IPS DF 19.7 (cell line): ENCODE data around the gene DTNBP1.

Experiments
- DNase-seq: peaks from one replicate; pipeline ENCODE4 v3.0.0-alpha.2; 2013; ENCODE audit warnings: low read depth, low spot score

Gene DTNBP1

DNA sequence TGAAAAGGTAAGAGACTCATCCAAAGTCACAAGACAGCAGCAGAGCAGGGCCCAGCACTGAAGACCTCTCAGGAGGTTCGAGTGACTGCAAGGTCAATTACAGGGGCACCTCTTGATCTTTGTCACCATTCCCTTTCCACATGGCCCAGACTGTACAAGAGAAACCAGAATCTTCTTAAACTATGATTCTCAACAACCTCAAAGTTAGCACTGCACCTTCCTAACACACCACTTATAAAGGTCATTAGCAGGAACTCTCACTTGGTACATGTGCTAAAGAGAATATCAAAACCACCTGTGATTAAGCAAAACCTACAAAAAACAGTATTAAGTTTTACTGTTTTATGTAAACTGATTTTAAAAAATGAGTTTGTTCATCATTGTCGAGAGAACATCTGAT is 70.2 kb downstream of the DTNBP1 start:
- no peak for DNase-seq

DNA sequence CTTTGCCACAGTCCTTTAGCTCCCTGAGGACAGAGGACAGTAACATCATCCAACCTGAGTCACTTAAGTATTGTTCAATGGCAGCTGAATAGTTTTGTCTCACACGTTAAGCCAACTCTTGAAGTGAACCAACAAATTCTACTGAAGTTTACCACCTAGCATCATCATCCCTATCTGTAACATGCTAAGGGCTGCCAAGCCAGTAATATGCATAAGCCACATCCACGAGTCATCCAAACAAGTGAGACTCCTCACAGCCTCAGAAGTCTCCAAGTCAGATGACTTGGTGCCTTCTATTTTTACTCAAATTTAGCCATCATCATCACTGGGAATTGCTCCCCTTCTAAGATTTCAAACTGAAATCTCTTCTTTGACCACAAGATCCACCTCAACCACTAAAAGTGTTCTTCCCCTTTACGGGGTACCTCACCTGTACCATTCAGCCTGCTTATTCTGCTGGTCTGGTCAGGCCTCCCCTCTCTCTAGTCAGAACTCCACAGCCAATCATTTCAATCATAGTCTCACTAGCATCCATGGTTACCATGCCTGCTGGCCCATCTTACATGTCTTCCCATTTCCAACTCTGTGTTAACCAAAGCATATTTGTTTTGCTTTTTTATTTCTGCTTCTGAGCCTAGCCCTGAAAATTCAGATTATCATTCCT is 73.7 kb downstream of the DTNBP1 start:
- no peak for DNase-seq

DNA sequence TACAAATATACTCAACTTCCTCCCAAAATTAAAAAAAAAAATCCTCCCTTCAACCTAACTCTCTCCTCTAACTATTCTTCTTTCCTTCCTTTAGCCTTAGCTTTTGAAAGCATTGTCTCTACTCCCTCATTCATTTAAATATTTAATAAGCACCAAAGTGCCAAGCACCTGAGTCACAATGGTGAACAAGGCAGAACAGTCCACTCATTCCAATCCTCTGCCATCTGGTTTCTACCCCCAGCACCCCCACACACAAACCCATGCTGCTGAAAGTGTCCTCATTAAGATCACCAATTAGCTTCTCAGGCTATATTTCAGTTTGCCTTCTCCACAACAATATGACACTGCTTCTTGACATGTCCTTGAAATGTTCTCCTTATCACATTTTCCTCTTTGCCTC is 76.3 kb downstream of the DTNBP1 start:
- DNase-seq, result no peak

DNA sequence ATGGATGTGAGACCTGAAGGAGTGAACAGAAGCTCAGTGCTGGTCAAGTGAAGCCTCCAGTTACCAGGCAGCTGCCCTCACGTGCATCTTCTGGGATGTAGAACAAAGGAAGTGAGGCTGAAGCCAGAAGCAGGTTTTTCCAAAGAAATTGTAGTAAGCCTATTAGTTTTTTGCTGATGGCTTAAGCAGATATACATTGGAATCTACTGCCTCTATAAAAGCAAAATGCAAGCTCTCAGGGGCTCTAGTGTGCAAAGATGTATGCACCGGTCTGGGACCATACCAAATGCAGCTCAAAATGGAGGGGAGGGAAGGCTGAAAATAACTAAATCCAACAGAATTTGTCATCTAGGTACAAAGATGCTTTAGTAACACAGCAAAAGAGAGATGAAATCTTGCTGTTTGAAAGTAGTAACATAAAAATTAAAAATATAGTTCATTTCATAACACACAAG is 77.0 kb downstream of the DTNBP1 start:
- DNase-seq, result no peak

DNA sequence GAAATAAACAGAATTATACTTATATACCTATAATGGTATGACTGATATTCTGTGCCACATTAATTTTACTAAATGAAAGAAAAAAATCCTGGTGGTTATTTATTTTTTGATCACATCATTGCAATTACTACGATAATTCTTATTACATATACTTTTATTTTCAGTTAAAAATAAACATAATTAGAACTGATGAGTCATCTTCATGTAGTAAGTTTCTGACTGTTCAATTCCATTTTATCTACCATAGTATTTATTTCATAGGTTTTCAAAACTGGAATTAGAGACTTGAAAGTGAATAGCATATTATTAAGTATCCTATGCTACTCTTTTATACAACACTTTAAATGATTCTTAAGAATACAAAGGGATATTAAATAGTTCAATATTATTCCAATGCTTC is 80.3 kb downstream of the DTNBP1 start:
- DNase-seq, result no peak

DNA sequence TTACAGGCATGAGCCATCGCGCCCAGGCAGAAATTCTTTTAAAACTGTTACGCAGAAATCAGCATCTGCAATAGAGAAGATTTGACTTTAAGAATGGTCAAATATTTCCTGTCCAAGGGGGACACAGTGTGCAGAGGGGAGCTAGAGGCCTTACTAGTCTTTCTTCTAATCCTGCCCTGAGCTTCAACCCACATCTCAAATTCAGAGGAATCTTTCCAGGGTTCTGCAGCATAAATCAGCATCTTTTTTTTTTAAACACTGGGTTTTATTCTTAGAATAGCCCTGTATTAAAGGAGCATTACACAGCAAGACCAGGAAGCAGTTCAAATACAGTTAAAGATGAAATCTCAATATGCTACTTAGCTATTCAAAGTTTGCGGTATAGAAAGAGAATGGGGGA is 81.1 kb downstream of the DTNBP1 start:
- no peak for DNase-seq

DNA sequence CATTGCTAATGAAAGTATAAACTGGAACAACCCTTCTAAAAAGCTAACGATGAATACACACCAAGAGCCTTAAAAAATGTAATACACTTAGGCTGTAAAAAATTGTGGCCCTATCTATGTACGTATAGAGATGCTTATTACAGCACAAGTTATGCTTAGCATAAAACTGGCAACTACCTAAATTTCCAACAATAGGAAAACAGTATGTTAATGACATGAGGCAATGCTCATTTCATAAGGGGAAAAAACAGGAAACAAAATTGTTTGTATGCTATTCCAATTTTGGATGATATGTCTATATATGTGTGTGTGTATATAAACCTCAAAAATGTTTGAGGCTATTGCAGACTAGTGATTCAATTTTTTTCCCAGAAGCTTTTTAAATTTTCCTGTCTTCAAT is 82.5 kb downstream of the DTNBP1 start:
- no peak for DNase-seq

DNA sequence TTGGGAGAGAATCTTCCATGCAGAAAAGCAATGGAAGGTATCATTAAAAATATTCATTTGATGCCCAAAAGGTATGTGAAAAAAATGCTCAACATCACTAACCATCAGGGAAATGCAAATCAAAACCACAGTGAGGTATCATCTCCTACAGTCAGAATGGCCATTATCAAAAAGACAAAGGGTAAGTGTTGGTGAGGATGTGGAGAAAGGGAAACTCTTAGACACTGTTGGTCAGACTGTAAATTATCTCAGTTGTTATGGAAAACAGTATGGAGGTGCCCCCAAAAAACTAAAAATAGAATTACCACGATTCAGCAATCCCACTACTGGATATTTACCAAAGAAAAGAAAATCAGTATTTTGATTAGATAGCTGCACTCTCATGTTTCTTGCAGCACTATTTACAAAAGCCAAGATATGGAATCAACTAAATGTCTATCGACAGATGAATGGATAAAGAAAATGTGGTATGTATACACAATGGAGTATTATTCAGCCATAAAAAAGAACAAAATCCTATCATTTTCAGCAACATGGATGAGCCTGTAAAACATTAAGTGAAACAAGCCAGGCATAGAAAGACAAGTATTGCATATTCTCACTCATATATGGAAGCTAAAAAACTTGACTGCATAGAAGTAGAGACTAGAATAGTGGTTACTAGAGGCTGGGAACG is 84.0 kb downstream of the DTNBP1 start:
- DNase-seq, result no peak

DNA sequence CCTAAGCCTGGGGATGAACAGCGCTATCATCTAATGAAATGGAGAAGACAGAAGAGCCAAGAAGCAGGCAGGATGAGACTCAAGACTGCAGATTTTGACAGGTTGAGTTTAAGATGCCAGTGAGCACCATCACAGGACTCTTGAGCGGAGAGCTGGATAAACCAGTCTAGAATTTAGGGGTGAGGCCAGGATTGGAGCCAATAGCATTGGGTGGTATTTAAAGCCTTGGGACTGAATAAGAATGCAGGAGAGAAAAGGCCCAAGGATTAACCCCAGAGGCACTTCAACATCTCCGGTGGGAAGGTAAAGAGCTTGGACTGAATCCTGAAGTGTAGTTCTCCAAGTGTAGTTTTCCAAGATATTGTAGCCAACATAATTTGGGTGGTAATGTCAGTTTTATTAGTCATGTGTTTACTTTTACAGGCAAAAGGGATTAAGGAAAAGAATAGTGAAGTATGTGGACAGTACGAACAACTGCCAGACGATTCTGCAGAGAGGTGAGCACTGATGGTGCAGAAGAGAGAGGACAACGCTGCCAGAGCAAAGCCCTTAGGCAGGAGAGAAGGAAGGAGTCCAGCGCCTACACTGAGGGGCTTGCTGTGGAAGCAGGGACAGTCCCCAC is 85.2 kb downstream of the DTNBP1 start:
- no peak for DNase-seq

DNA sequence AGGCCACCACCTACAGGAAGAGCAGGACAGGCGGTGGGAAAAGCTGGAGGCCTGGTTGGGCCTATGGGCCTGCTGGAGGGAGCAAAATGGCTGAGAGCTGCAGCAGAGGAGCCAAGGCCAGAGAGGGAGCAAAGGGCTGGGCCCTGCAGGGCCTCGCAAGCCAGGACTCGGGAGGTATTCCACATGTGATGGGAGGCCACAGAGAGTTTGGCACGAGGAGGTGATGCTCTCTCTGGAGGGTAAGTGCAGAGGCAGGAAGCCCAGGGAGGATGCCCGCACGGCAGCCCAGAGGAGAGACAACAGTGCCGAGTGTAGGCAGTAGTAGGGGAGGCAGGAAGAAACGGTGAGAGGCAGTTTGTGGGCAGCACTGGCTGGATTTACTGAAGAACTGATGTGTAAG is 85.7 kb downstream of the DTNBP1 start:
- no peak for DNase-seq

DNA sequence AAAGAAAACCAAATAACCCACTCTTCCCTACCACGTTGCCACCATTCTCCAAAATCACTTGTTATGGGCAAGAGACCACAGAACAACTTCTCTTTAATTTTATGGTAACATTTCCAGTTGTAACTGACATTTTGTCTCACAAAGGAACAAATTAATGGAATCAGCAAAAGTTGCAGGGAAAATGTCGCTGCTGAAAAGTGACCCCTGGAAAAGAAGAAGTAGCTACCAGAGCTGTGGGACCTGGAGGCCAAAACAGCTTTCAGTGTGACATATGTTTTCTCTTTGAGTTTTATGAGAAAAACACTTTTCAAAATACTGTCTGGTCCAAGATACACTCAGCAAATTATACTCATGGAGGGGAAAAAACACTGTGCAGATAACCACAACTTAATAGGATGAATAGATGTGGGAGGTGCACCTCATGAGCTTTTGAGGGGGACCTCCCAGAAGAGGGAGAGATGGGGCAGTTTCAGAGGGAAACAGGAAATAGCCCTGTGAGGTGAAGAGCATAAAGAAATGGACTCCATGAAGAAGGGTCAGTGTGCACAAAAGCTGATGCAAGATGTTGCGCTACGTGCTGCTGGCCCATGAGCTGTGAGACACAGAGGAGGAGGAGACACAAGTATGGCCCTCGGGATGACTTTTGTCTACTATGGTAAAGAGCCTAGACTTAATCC is 87.3 kb downstream of the DTNBP1 start:
- no peak for DNase-seq

DNA sequence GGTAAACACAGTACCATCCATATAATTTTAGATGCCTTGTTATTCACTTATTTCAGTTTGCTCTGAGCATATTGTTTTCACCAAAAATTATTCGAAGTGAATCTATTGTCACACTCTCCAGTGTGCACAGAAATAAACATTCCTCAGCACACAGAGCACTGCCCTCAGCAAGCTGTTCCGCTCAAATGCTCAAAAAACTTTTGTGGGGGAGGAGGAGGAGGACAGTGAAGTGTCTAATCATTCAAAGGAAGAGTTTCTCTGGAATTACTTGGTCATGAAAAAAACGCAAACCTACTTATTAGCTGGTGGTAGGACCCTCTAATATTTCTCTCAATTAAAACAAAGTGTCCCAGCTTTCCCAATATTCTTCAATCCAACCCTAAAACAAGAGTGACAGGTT is 88.3 kb downstream of the DTNBP1 start:
- no peak for DNase-seq

DNA sequence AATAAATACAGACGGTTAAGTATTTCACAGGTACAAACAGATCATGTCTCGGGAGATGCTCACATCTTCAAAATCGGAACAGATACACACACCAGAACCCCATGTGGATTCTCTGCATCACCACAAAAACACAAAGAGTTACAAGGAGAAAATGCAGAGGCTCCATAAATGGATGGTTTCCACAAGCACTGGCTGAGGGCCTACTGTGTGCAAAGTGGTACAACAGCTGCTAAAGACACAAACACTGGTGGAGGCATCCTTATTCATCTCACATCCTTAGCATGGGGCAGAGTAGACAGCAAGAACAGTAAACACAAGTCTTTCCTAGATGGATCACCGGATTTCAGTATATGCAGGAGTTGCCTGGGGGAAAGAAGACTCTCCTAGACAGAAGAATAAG is 88.8 kb downstream of the DTNBP1 start:
- DNase-seq, result no peak

DNA sequence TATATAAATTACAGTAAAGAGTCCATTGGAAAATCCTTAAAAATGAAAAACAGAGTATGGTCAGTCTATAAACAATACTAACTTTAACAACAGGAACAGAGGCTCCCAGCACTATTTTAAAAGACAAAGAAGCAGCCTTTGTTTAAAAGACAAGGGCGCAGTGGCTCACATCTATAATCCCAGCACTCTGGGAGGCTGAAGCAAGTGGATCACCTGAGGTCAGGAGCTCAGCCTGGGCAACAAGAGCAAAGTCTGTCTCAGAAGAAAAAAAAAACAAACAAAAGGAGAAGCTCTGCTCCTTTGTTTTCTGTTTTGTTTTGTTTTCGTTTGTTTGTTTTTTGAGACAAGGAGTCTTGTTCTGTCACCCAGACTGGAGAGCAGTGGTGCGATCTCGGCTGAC is 89.4 kb downstream of the DTNBP1 start:
- no peak for DNase-seq

DNA sequence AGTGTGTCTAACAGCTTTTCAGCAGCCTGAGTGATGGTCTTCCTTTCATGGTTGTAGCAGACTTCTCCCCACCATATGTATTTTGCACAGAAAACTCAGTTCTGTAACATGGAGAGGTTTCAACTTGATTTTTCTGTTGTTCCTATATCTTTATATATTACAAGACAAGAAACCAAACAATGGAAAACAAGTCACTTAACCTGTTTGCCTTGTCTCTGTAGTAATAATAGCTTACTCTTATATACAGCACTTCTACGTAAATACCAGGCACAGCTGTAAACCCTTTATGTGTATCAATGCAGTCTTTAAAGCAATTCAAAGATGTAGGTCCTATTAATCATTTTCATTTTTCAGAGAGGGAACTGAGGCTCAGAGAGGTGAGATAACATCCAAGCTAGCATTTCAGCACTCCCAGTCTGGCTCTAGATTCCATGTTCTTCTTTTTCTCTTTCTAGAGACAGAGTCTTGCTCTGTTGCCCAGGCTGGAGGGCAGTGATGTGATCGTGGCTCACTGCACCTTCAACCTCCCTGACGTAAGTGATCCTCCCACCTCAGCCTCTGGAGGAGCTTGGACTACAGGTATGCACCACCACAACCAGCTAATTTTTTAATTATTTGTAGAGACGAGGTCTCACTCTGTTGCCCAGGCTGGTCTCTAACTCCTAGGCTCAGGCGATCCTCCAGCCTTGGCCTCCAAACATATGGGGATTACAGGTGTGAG is 90.4 kb downstream of the DTNBP1 start:
- DNase-seq, result no peak

DNA sequence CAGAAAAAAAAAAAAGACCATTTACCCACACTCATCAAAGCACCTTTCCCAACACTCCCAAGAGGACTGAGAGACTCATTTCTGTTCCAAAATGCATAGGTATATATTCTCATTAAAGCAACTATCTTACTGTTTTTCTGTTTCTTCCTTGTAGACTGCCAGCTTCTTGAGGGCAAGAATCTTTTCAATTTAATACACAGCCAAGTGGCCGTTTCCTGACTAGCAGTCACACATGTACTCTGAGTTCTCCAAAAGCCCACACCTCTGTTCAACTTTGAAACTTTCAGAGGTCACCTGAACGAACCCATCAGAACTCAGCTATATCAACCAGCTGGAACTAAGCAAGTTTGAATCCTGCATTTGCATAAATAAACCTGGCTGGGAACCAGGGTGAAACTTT is 92.7 kb downstream of the DTNBP1 start:
- DNase-seq, result no peak

DNA sequence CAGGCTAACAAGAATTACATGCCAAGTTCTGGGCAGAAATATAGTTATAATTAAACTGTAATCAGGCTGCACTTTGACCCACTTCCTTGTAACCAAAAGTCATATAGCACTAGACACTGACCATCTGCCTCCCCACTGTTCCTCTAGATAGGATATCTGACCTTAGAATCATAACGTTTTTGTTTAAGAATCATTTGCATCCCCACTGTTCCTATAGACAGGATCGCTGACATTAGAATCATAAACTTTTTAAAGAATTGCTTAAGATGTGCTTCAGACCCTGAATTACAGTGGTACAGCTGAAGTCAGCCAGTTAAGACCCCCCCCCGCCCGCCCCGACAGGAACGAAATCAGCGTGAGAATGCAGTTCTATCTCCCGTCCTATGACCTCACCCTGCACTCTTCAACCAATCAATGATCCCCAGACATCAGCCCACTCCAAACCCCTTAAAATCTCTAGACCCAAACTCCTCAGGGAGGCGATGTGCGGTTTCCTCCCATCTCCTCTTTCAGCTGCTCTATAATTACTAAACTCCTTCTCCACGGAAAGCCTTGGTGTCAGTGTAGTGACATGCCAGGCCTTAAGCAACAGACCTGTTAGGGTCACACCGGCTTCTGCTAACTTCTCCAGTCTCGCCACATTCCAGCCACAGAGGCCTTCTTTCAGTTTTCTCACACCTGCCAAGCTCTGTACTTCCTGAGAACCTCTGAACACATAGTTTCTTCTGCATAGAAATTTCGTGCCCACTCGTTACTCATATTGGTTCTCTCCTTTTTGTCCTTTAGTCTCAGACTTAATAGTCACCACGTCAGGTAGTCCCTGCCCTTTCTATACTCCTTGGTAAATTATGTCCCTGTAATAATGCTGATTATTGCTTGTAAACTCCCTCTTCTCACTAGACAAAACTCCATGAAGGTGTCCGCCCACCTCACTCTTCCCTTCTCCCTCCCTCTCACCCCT is 93.5 kb downstream of the DTNBP1 start:
- no peak for DNase-seq

DNA sequence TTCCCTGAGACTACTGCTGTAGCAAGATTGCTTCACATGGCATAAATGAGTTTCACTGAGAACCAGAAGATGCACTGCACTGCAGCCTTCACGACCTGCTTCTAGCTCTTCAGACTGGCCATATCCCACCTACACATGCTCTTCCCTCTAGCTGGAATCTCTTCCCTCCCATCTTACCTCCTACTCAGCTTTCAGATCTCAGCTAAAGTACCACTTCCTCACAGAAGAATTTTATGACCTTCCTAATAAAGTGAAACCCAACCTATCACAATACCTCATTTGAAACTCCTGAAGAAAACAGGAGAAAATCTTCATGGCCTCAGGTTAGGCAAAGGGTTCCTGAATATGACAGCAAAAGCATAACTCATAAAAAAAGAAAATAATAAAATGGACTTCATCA is 99.9 kb downstream of the DTNBP1 start:
- DNase-seq, result no peak

DNA sequence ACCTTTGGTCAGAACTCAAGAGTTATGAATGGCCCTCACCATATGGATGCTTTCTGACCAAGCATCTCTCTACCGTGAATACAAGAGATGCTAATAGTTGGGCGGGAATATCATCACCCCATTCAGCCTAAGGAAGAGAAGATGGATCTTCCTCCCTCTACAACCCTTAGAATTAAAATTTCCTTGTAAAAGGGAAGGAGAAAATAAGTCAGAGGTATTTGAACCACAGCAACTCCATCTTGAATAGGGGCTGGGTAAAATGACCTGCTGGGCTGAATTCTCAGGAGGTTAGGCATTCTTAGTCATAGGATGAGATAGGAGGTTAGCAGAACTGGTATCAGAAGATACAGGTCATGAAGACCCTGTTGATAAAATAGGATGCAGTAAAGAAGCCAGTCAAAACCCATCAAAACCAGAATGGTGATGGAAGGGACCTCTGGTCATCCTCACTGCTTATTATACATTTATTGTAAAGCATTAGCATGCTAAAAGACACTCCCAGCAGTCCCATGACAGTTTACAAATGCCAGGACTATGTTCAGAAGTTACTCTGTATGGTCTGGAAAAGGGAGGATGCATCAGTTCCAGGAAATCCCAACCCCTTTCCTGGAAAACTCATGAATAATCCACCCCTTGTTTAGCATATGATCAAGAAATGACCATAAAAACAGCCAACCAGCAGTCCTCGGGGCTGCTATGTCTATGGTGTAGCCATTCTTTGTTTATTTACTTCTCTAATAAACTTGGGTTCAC is 101.2 kb downstream of the DTNBP1 start:
- no peak for DNase-seq

DNA sequence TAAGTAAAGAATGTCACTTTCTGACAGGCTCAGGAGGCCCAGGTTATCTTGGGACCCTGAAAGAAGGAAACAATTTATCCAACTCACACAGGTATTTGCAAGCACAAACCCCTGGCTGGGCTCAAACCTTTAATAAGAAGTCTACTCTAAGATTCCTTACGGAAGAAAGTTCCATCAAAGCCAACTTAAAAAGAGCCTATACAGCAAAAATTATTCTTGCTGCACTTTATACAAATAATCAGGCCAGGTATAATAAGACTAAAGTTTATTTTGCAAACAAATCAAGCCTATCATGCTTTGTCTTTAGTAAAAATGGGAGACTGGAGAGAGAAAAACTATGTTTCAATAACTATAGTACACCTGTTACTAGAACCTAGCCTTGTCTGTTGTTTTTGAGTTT is 102.1 kb downstream of the DTNBP1 start:
- no peak for DNase-seq
